Urinary bladder (tissue), 4 donors: ENCODE measurements around the gene TRIM28. TPM values are rescaled to one million over a fixed set of nuclear protein-coding genes. Genes with fewer than 3 reads are reported as not detected.
"Not testable (repeated sequence)": the region's sequence is repeated elsewhere in the genome, so short reads cannot be mapped to it uniquely, and the experiment has no call there.

Experiments used
- DNase-seq: peaks from one replicate; pipeline ENCODE4 v3.0.0-alpha.2; 2015; ENCODE audit errors: extremely low spot score
- H3K27ac ChIP-seq: one replicate; pipeline ENCODE4 v1.5.1; 2013; ENCODE audit warnings: low read depth, mild to moderate bottlenecking, moderate library complexity
- H3K36me3 ChIP-seq: one replicate; pipeline ENCODE4 v1.6.1; 2013; ENCODE audit warnings: mild to moderate bottlenecking, moderate library complexity; ENCODE audit not compliant: insufficient read depth
- H3K4me1 ChIP-seq: one replicate; pipeline ENCODE4 v1.6.1; 2013; ENCODE audit warnings: mild to moderate bottlenecking, moderate library complexity; ENCODE audit not compliant: insufficient read depth
- H3K4me3 ChIP-seq: one replicate; pipeline ENCODE4 v1.5.1; 2013; ENCODE audit warnings: low read depth, low read length
- whole genome bisulfite sequencing: extraction: QIAGEN DNeasy Blood & Tissue Kit; methylation state at CpG from one replicate; pipeline ENCODE4 v1.1.7; 2013; 5-methylcytosine and 5-hydroxymethylcytosine counted together
- polyA plus RNA-seq: library from polyadenylated mRNA; stranded (reverse); fragments of 200-250 nt; gene quantifications from one replicate; pipeline ENCODE4 v1.2.3, GENCODE V29; 2013
- total RNA-seq: library from RNA; depleted of rRNA; stranded (reverse); fragments of >200 nt; gene quantifications from one replicate; pipeline ENCODE4 v1.2.3, GENCODE V29; 2014
- donor health status: healthy with polysubstance abuse.
- donor health status: healthy.

TRIM28 gene
- total and polyA plus RNA-seq, 2 donors: 177 to 282 TPM

- 87% methylated on average over 3 of the region's 3 CpGs for WGBS
- Histone ChIP-seq H3K36me3 (no peaks in the 10 kb centered on the region), H3K27ac (no peak overlapping the region), H3K4me1 (peaks cover 2% of the 10 kb centered on the region), H3K4me3 (no peak overlapping the region)
- DNase-seq: no peak
Observed at GRCh38 chr19:58535857-58536256, 8.0 kb upstream of the TRIM28 start.

GRCh38 chr19:58536852-58537798 is 6.7 kb upstream of the TRIM28 start:
- no peak for DNase-seq
- H3K27ac ChIP-seq: no peak overlapping the region
- WGBS: 91% methylated on average over 8 of the region's 8 CpGs
- H3K4me1 ChIP-seq: peaks cover 2% of the 10 kb centered on the region
- H3K36me3 ChIP-seq: no peaks in the 10 kb centered on the region
- no peak overlapping the region for H3K4me3 ChIP-seq

GRCh38 chr19:58538257-58539168 is 5.4 kb upstream of the TRIM28 start:
- H3K27ac ChIP-seq: peak overlapping the region; percentile 14

GRCh38 chr19:58539169-58539559 is 4.7 kb upstream of the TRIM28 start:
- H3K4me1 ChIP-seq, DNase-seq, H3K4me3 ChIP-seq, H3K36me3 ChIP-seq, H3K27ac ChIP-seq: not testable (repeated sequence)

More at GRCh38 chr19:58538257-58539168, 5.4 kb upstream of the TRIM28 start:
- WGBS: 3% methylated on average over 55 of the region's 55 CpGs
- no peak for DNase-seq
- Histone ChIP-seq H3K36me3 (no peaks in the 10 kb centered on the region), H3K4me3 (peak overlapping the region; percentile 14), H3K4me1 (peaks cover 2% of the 10 kb centered on the region)

GRCh38 chr19:58542641-58543372 is 1.1 kb upstream of the TRIM28 start:
- not testable (repeated sequence) for H3K4me3 ChIP-seq, DNase-seq, H3K36me3 ChIP-seq, H3K4me1 ChIP-seq
- 81% methylated on average over 18 of the region's 18 CpGs for WGBS
- peak overlapping the region; percentile 86 for H3K27ac ChIP-seq

GRCh38 chr19:58544591-58545285 is 874 bp downstream of the TRIM28 start:
- peaks cover 6% of the 10 kb centered on the region for H3K36me3 ChIP-seq
- under 1% methylated on average over 91 of the region's 92 CpGs for WGBS
- H3K4me1 ChIP-seq: peaks cover 5% of the 10 kb centered on the region
- peak overlapping the region; percentile 97 for H3K4me3 ChIP-seq
- H3K27ac ChIP-seq: peak overlapping the region; percentile 86
- DNase-seq: no peak

GRCh38 chr19:58545286-58546018 is 1.6 kb downstream of the TRIM28 start:
- WGBS: 7% methylated on average over 21 of the region's 21 CpGs
- Histone ChIP-seq H3K4me1 (peaks cover 5% of the 10 kb centered on the region), H3K27ac (no peak overlapping the region), H3K36me3 (peaks cover 6% of the 10 kb centered on the region), H3K4me3 (peak overlapping the region; percentile 97)
- DNase-seq: no peak

GRCh38 chr19:58546019-58546530 is 2.2 kb downstream of the TRIM28 start:
- Histone ChIP-seq H3K4me3 (peak overlapping the region; percentile 97), H3K36me3 (peaks cover 6% of the 10 kb centered on the region), H3K27ac (no peak overlapping the region), H3K4me1 (peaks cover 5% of the 10 kb centered on the region)
- DNase-seq: no peak
- 22% methylated on average over 1 of the region's 1 CpG for WGBS

GRCh38 chr19:58547323-58548312 is 3.8 kb downstream of the TRIM28 start:
- Histone ChIP-seq H3K27ac (no peak overlapping the region), H3K4me3 (no peak overlapping the region), H3K4me1 (peaks cover 5% of the 10 kb centered on the region), H3K36me3 (peaks cover 6% of the 10 kb centered on the region)
- DNase-seq: no peak
- 85% methylated on average over 18 of the region's 18 CpGs for WGBS

GRCh38 chr19:58548859-58549663 is 5.2 kb downstream of the TRIM28 start:
- peaks cover 5% of the 10 kb centered on the region for H3K4me1 ChIP-seq

More at GRCh38 chr19:58548859-58549663, 5.2 kb downstream of the TRIM28 start:
- Histone ChIP-seq H3K36me3 (peaks cover 6% of the 10 kb centered on the region), H3K4me3 (no peak overlapping the region), H3K27ac (no peak overlapping the region)
- WGBS: 91% methylated on average over 20 of the region's 20 CpGs
- no peak for DNase-seq
